ENCODE data around the gene DAZL. TPM values are rescaled to one million over a fixed set of nuclear protein-coding genes. Genes with fewer than 3 reads are reported as not detected.

The DAZL gene
- total RNA-seq, 1 experiment from 2014 or later: 21.2 TPM

DNA sequence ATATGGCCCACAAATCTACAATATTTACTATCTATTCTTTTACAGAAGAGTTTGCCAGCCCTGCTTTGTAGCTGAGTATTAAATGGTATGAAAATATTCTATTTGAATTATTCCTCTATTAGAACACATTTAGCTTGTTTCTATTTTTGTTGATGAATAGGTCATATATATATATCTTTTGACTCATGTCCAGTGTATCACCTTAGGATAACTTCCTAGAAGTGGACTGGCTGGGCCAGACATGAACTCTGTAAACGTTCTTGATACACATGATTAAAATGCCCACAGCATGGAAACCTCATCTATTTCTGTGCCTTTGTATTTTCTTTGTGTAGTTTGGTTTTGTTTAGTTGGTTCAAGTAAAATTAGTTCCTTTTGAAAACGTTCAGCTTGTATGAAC, 37.1 kb downstream of the DAZL start:
- Histone ChIP-seq H4K91ac (ENCODE audit: insufficient read length, low read depth, low read length) (no peak overlapping the region), H3K23me2 (ENCODE audit: insufficient read length, low read depth, low read length, poor library complexity, severe bottlenecking) (no peaks in the 10 kb centered on the region), H2BK15ac (ENCODE audit: low read depth, low read length) (no peak overlapping the region), H3T11ph (ENCODE audit: low read length) (no peak overlapping the region), H3K14ac (ENCODE audit: insufficient read depth, low read length) (no peak overlapping the region), H3K9me3 (ENCODE audit: control insufficient read depth, low read depth, low read length) (no peaks in the 10 kb centered on the region), H4K5ac (ENCODE audit: insufficient read length, low read depth, low read length) (no peak overlapping the region), H3K4me2 (ENCODE audit: insufficient read depth, insufficient read length, low read length) (no peak overlapping the region), H3K4me1 (ENCODE audit: insufficient read depth, low read length) (no peaks in the 10 kb centered on the region), H3K4ac (ENCODE audit: low read depth, low read length) (no peak overlapping the region), H4K20me1 (ENCODE audit: control insufficient read depth, insufficient read depth, insufficient read length) (no peaks in the 10 kb centered on the region), H4K8ac (replicated peaks; ENCODE audit: insufficient read length, low read depth, low read length) (no peak overlapping the region), H2AFZ (ENCODE audit: low read length) (no peak overlapping the region), H2BK5ac (ENCODE audit: insufficient read length, low read length) (no peak overlapping the region), H2BK12ac (ENCODE audit: insufficient read length, low read depth, low read length) (no peak overlapping the region), H3K79me1 (ENCODE audit: insufficient read depth, low read depth, low read length, poor library complexity, severe bottlenecking) (no peaks in the 10 kb centered on the region), H3K9ac (ENCODE audit: extremely low read depth, insufficient read length, low read length) (no peak overlapping the region), H2AK5ac (ENCODE audit: insufficient read length, low read length) (no peak overlapping the region), H2BK20ac (ENCODE audit: low read depth, low read length, poor library complexity, severe bottlenecking) (no peak overlapping the region), H3K18ac (ENCODE audit: insufficient read length, low read depth, low read length) (no peak overlapping the region), H3K79me2 (ENCODE audit: insufficient read depth, low read length) (no peaks in the 10 kb centered on the region), H2BK120ac (ENCODE audit: low read depth, low read length, poor library complexity, severe bottlenecking) (no peak overlapping the region), H3K56ac (ENCODE audit: insufficient read length, low read depth, low read length) (no peak overlapping the region), H3K27me3 (ENCODE audit: insufficient read depth, low read length) (no peaks in the 10 kb centered on the region), H3K23ac (ENCODE audit: insufficient read length, low read depth, low read length) (no peak overlapping the region), H3K27ac (ENCODE audit: insufficient read length, low read depth, low read length) (no peak overlapping the region)
- DNase-seq: no peak
- H3K9me3 Mint-ChIP-seq: peaks cover 8 to 12% of the 10 kb centered on the region in 2 experiments
- H3K36me3 Mint-ChIP-seq (ENCODE audit: insufficient read depth in 1 of 3, low read depth in 3 of 3): peaks cover 0 to 11% (median 7%) of the 10 kb centered on the region in 3 experiments; a peak in 4 of 7 replicates
- H3K4me3 Mint-ChIP-seq: no peak overlapping the region
- H3K27me3 Mint-ChIP-seq (ENCODE audit: low read depth): no peaks in the 10 kb centered on the region
- WGBS (ENCODE audit: extremely low coverage, insufficient read length, low lambda C conversion rate): no CpG with 5 or more reads among the region's 2 CpGs
- no peak overlapping the region for H3K27ac Mint-ChIP-seq
- H3K4me1 Mint-ChIP-seq: no peaks in the 10 kb centered on the region
- TF ChIP-seq, protein P1, sequence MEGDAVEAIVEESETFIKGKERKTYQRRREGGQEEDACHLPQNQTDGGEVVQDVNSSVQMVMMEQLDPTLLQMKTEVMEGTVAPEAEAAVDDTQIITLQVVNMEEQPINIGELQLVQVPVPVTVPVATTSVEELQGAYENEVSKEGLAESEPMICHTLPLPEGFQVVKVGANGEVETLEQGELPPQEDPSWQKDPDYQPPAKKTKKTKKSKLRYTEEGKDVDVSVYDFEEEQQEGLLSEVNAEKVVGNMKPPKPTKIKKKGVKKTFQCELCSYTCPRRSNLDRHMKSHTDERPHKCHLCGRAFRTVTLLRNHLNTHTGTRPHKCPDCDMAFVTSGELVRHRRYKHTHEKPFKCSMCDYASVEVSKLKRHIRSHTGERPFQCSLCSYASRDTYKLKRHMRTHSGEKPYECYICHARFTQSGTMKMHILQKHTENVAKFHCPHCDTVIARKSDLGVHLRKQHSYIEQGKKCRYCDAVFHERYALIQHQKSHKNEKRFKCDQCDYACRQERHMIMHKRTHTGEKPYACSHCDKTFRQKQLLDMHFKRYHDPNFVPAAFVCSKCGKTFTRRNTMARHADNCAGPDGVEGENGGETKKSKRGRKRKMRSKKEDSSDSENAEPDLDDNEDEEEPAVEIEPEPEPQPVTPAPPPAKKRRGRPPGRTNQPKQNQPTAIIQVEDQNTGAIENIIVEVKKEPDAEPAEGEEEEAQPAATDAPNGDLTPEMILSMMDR (conservative IDR thresholded peaks at IDR 0.05): no peak

Data from H9 (cell line).